H1 (cell line): ENCODE results near the gene TPD52L3. TPM values are rescaled to one million over a fixed set of nuclear protein-coding genes. Genes with fewer than 3 reads are reported as not detected.

ENCODE experiments used
- CTCF ChIA-PET: fragments of 300-600 bp; sonication (Branson Sonifier 250); formaldehyde crosslinking; loops from one replicate; lab custom pipeline; 2021; ENCODE audit not compliant: partially characterized antibody; lab: Charles Lee
- POLR2A ChIA-PET: fragments of 300-600 bp; sonication (Branson Sonifier 250); formaldehyde crosslinking; loops from one replicate; lab custom pipeline; 2021; ENCODE audit warnings: inconsistent platforms; ENCODE audit not compliant: partially characterized antibody; lab: Charles Lee
- DNase-seq, 2 experiments: peaks; one replicate each; pipeline versions ENCODE4 v3.0.0 to v3.0.0-alpha.2; 2010 to 2022; ENCODE audit warnings: low spot score in 2 of 2, low read depth in 1 of 2, mixed read lengths in 1 of 2
- FAIRE-seq: peaks from 2 replicates; lab custom pipeline; 2011; peaks lifted over from hg19 to GRCh38; lab: Jason Lieb, UNC
- H2AFZ ChIP-seq: 2 replicates; pipeline ENCODE4 v1.8.1; 2012; ENCODE audit warnings: low read length, inconsistent platforms
- H2AK5ac ChIP-seq: 2 replicates; pipeline ENCODE4 v1.6.1; 2013; ENCODE audit warnings: low read depth, low read length
- H2BK120ac ChIP-seq: replicated peaks from 2 replicates; pipeline ENCODE3; 2013; ENCODE audit warnings: low read depth, low read length, inconsistent platforms
- H2BK12ac ChIP-seq: 2 replicates; pipeline ENCODE4 v1.6.1; 2013; ENCODE audit warnings: low read depth, low read length
- H2BK15ac ChIP-seq: 2 replicates; pipeline ENCODE4 v1.6.1; 2013; ENCODE audit warnings: low read length
- H2BK20ac ChIP-seq: 2 replicates; pipeline ENCODE4 v1.6.1; 2013; ENCODE audit warnings: low read length
- H2BK5ac ChIP-seq: 2 replicates; pipeline ENCODE4 v1.6.1; 2013; ENCODE audit warnings: low read depth, low read length
- H3K14ac ChIP-seq: 2 replicates; pipeline ENCODE4 v1.6.1; 2013; ENCODE audit warnings: inconsistent platforms; ENCODE audit not compliant: insufficient read length
- H3K18ac ChIP-seq: 2 replicates; pipeline ENCODE4 v1.6.1; 2013; ENCODE audit warnings: low read length; ENCODE audit errors: extremely low read depth
- H3K23ac ChIP-seq: 2 replicates; pipeline ENCODE4 v1.6.1; 2013; ENCODE audit warnings: inconsistent platforms; ENCODE audit not compliant: insufficient read length
- H3K23me2 ChIP-seq: 2 replicates; pipeline ENCODE4 v1.6.1; 2013; ENCODE audit warnings: low read depth, low read length
- H3K27ac ChIP-seq: 2 replicates; pipeline ENCODE4 v1.6.1; 2011; ENCODE audit warnings: low read depth, low read length, inconsistent platforms
- H3K27me3 ChIP-seq, 4 experiments: replicated peaks in 1 of 4; 1 replicate in 1 of 4; 2 replicates in 3 of 4; pipeline versions ENCODE4 v1.6.1 to v1.8.1; 2011 to 2013; ENCODE audit warnings: low read length in 3 of 4, mild to moderate bottlenecking in 3 of 4, inconsistent platforms in 2 of 4, mixed read lengths in 2 of 4, moderate library complexity in 1 of 4; ENCODE audit not compliant: control insufficient read depth in 3 of 4, insufficient read depth in 3 of 4; ENCODE audit errors: extremely low read depth in 1 of 4
- H3K36me3 ChIP-seq, 4 experiments: 2 replicates each; pipeline versions ENCODE4 v1.6.1 to v1.8.1; 2011 to 2013; ENCODE audit warnings: mild to moderate bottlenecking in 4 of 4, low read length in 3 of 4, moderate library complexity in 2 of 4, control low read depth in 1 of 4, inconsistent platforms in 1 of 4; ENCODE audit not compliant: insufficient read depth in 4 of 4, control insufficient read depth in 2 of 4
- H3K4ac ChIP-seq: replicated peaks from 2 replicates; pipeline ENCODE3; 2013; ENCODE audit warnings: low read length, low read depth, mixed read lengths, inconsistent platforms; ENCODE audit not compliant: insufficient read length
- H3K4me1 ChIP-seq, 4 experiments: replicated peaks in 1 of 4; 1 replicate in 1 of 4; 2 replicates in 3 of 4; pipeline versions ENCODE4 v1.6.1 to v1.8.1; 2011 to 2013; ENCODE audit warnings: low read length in 3 of 4, inconsistent platforms in 2 of 4, mixed read lengths in 1 of 4; ENCODE audit not compliant: insufficient read depth in 4 of 4, control insufficient read depth in 3 of 4
- H3K4me2 ChIP-seq, 2 experiments: 2 replicates each; pipeline versions ENCODE4 v1.6.1 to v1.8.1; 2011 to 2013; ENCODE audit warnings: low read depth in 2 of 2, low read length in 2 of 2, control low read depth in 1 of 2, inconsistent platforms in 1 of 2, mild to moderate bottlenecking in 1 of 2; ENCODE audit not compliant: insufficient read depth in 1 of 2
- H3K4me3 ChIP-seq, 4 experiments: fragments of 200-600, 300-600 bp in 1 of 4; sonication (generic), shearing (Covaris generic), sonication (Bioruptor Twin) in 1 of 4; 2 replicates each; pipeline versions ENCODE4 v1.5.1 to v1.8.1; 2011 to 2016; ENCODE audit warnings: low read length in 4 of 4, low read depth in 3 of 4, control low read depth in 2 of 4, inconsistent platforms in 2 of 4, mild to moderate bottlenecking in 2 of 4, mixed read lengths in 1 of 4, moderate library complexity in 1 of 4; ENCODE audit not compliant: insufficient read depth in 2 of 4; ENCODE audit errors: extremely low read depth in 1 of 4
- H3K56ac ChIP-seq: replicated peaks from 2 replicates; pipeline ENCODE3; 2013; ENCODE audit warnings: low read depth, mild to moderate bottlenecking, mixed read lengths, low read length, inconsistent platforms; ENCODE audit not compliant: insufficient read length
- H3K79me1 ChIP-seq: 2 replicates; pipeline ENCODE4 v1.6.1; 2013; ENCODE audit warnings: low read depth, low read length, control low read depth
- H3K79me2 ChIP-seq, 2 experiments: 2 replicates each; pipeline versions ENCODE4 v1.6.1 to v1.8.1; 2012 to 2013; ENCODE audit warnings: low read length in 2 of 2, mild to moderate bottlenecking in 2 of 2, inconsistent platforms in 1 of 2; ENCODE audit not compliant: insufficient read depth in 2 of 2, control insufficient read depth in 1 of 2
- H3K9ac ChIP-seq, 4 experiments: replicated peaks in 1 of 4; 1 replicate in 1 of 4; 2 replicates in 3 of 4; pipeline versions ENCODE4 v1.6.1 to v1.8.1; 2011 to 2013; ENCODE audit warnings: low read depth in 3 of 4, low read length in 3 of 4, control low read depth in 2 of 4, mild to moderate bottlenecking in 2 of 4, moderate library complexity in 2 of 4, inconsistent platforms in 1 of 4; ENCODE audit errors: extremely low read depth in 1 of 4
- H3K9me3 ChIP-seq, 2 experiments: 2 replicates each; pipeline versions ENCODE4 v1.6.1 to v1.8.1; 2012 to 2013; ENCODE audit warnings: mild to moderate bottlenecking in 2 of 2, moderate library complexity in 2 of 2, control low read depth in 1 of 2, inconsistent platforms in 1 of 2, low read depth in 1 of 2, low read length in 1 of 2, mixed read lengths in 1 of 2; ENCODE audit not compliant: insufficient read depth in 2 of 2
- H4K20me1 ChIP-seq, 2 experiments: replicated peaks in 1 of 2; 2 replicates each; pipeline versions ENCODE3 to v1.8.1; 2011 to 2013; ENCODE audit warnings: inconsistent platforms in 2 of 2, low read length in 2 of 2, mild to moderate bottlenecking in 1 of 2; ENCODE audit not compliant: insufficient read depth in 2 of 2, control insufficient read depth in 1 of 2
- H4K5ac ChIP-seq: 2 replicates; pipeline ENCODE4 v1.6.1; 2013; ENCODE audit warnings: low read length, low read depth, mixed read lengths, inconsistent platforms; ENCODE audit not compliant: insufficient read length
- H4K8ac ChIP-seq: 2 replicates; pipeline ENCODE4 v1.8.0; 2013; ENCODE audit warnings: mild to moderate bottlenecking, moderate library complexity, low read length, inconsistent platforms; ENCODE audit not compliant: insufficient read depth; ENCODE audit errors: extremely low read depth
- H4K91ac ChIP-seq: replicated peaks from 2 replicates; pipeline ENCODE3; 2013; ENCODE audit warnings: low read length, mixed read lengths, inconsistent platforms; ENCODE audit not compliant: insufficient read length
- ASH2L ChIP-seq: fragments of 200-600, 300-600 bp; sonication (generic); IDR thresholded peaks from one replicate; pipeline ENCODE4 v1.7.1; 2017; ENCODE audit warnings: low read length
- BCL11A ChIP-seq, 2 experiments: IDR thresholded peaks; one replicate each; pipeline ENCODE4 v1.6.1; 2011; ENCODE audit warnings: low read depth in 2 of 2, low read length in 2 of 2, mild to moderate bottlenecking in 2 of 2
- CEBPB ChIP-seq: IDR thresholded peaks from 2 replicates; pipeline ENCODE4 v1.6.1; 2012; ENCODE audit warnings: low read depth, low read length
- CTBP2 ChIP-seq: IDR thresholded peaks from 2 replicates; pipeline ENCODE4 v1.7.0; 2011; ENCODE audit warnings: borderline replicate concordance, mild to moderate bottlenecking, moderate library complexity, mixed read lengths, low read length; ENCODE audit not compliant: insufficient read depth, insufficient read length
- CTCF ChIP-seq, 3 experiments: IDR thresholded peaks; 1 replicate in 2 of 3; 2 replicates in 1 of 3; pipeline versions ENCODE4 v1.5.1 to v1.6.1; 2011; ENCODE audit warnings: low read length in 3 of 3, mild to moderate bottlenecking in 3 of 3, inconsistent platforms in 2 of 3, low read depth in 1 of 3, moderate library complexity in 1 of 3; ENCODE audit not compliant: insufficient read depth in 1 of 3; ENCODE audit errors: control extremely low read depth in 1 of 3
- HDAC2 ChIP-seq, 2 experiments: fragments of 300-600 bp in 1 of 2; sonication (generic) in 1 of 2; IDR thresholded peaks; 2 replicates each; pipeline ENCODE4 v1.6.1; 2011 to 2012; ENCODE audit warnings: low read depth in 2 of 2, low read length in 2 of 2, mild to moderate bottlenecking in 2 of 2, moderate library complexity in 2 of 2, borderline replicate concordance in 1 of 2, inconsistent platforms in 1 of 2
- JUND ChIP-seq: IDR thresholded peaks from 2 replicates; pipeline ENCODE4 v1.6.1; 2011; ENCODE audit warnings: mild to moderate bottlenecking, improper control_type of control experiment, low read length
- NRF1 ChIP-seq: IDR thresholded peaks from 2 replicates; pipeline ENCODE4 v1.6.1; 2011; ENCODE audit warnings: mild to moderate bottlenecking, low read depth, low read length, improper control_type of control experiment
- POLR2A ChIP-seq, 2 experiments: IDR thresholded peaks; 1 replicate in 1 of 2; 2 replicates in 1 of 2; pipeline ENCODE4 v1.6.1; 2011; ENCODE audit warnings: low read depth in 2 of 2, low read length in 2 of 2, mild to moderate bottlenecking in 2 of 2; ENCODE audit errors: control extremely low read depth in 1 of 2
- RNF2 ChIP-seq: fragments of 200-900, 300-1000 bp; sonication (generic); IDR thresholded peaks from 2 replicates; pipeline ENCODE4 v1.7.1; 2016; ENCODE audit warnings: borderline replicate concordance, low read depth, mild to moderate bottlenecking, antibody characterized with exemption, low read length; ENCODE audit not compliant: poor library complexity, severe bottlenecking; ENCODE audit errors: missing control alignments
- SIX5 ChIP-seq: IDR thresholded peaks from 2 replicates; pipeline ENCODE4 v1.6.1; 2011; ENCODE audit warnings: mild to moderate bottlenecking, low read depth, low read length
- SRF ChIP-seq: IDR thresholded peaks from 2 replicates; pipeline ENCODE4 v1.6.1; 2011; ENCODE audit warnings: mild to moderate bottlenecking, low read depth, low read length, moderate library complexity
- TAF1 ChIP-seq: IDR thresholded peaks from 2 replicates; pipeline ENCODE4 v1.6.1; 2011; ENCODE audit warnings: mild to moderate bottlenecking, low read depth, low read length
- polyA plus RNA-seq, 7 experiments: library from polyadenylated mRNA; depleted of rRNA in 3 of 7; stranded (reverse) in 5 of 7; unstranded in 2 of 7; fragments of >200 nt in 5 of 7; fragments of 200-250 nt in 2 of 7; gene quantifications; 1 replicate in 5 of 7; 2 replicates in 1 of 7; 4 replicates in 1 of 7; pipeline versions ENCODE4 v1.2.1 to v1.2.3, GENCODE V29; 2011 to 2013; ENCODE audit warnings: missing spikeins in 2 of 7, mixed read lengths in 2 of 7
- total RNA-seq: library from RNA; stranded (reverse); fragmentation: NEBNext Ultra II Directional; extraction: Animal tissue kit (Norgen Biotek cat#: 25700); gene quantifications from 2 replicates; pipeline ENCODE4 v1.2.1, GENCODE V29; 2021

Gene TPD52L3
- total and polyA plus RNA-seq, 2 of the 8 experiments (the other 6 are each of a cell fraction or from before 2014, with no cell fraction given) = not detected

- POLR2A ChIA-PET = interaction anchor here (0.9 kb wide), 1 partner anchor 224 kb away, joined by 3 read pairs; no protein-coding TSS in a partner anchor
Observed at GRCh38 chr9:6351737-6352136, 23.6 kb downstream of the TPD52L3 start.

More at GRCh38 chr9:6351737-6352136, 23.6 kb downstream of the TPD52L3 start:
- no peaks in the 10 kb centered on the region for H3K36me3 ChIP-seq
- H2BK5ac ChIP-seq = no peak overlapping the region
- H3K14ac ChIP-seq = no peak overlapping the region
- H3K56ac ChIP-seq = no peak overlapping the region
- no peak overlapping the region for H4K5ac ChIP-seq
- H3K9ac ChIP-seq = no peak overlapping the region
- H2BK12ac ChIP-seq = no peak overlapping the region
- H3K4me1 ChIP-seq = no peaks in the 10 kb centered on the region
- no peak overlapping the region for H2BK120ac ChIP-seq
- H3K79me2 ChIP-seq = no peaks in the 10 kb centered on the region
- no peaks in the 10 kb centered on the region for H4K20me1 ChIP-seq
- H3K18ac ChIP-seq = no peak overlapping the region
- H3K23ac ChIP-seq = no peak overlapping the region
- H3K27me3 ChIP-seq = no peaks in the 10 kb centered on the region
- no peaks in the 10 kb centered on the region for H3K9me3 ChIP-seq
- no peak overlapping the region for H2AK5ac ChIP-seq
- H3K4me3 ChIP-seq = no peak overlapping the region
- H3K4ac ChIP-seq = no peak overlapping the region
- H4K91ac ChIP-seq = no peak overlapping the region
- H3K23me2 ChIP-seq = 0 out of 2 replicates have a peak, but pooled peaks cover 2% of the 10 kb centered on the region
- H2BK20ac ChIP-seq = no peak overlapping the region
- H4K8ac ChIP-seq = no peak overlapping the region
- CTCF ChIA-PET = interaction anchor here (0.6 to 1.3 kb wide), 4 partner anchors 46 to 388 kb away, joined by 3 read pairs; no protein-coding TSS in a partner anchor
- H3K27ac ChIP-seq = no peak overlapping the region
- FAIRE-seq (no peak), DNase-seq (no peak)
- peak overlapping the region; percentile 81 for H2AFZ ChIP-seq
- TF ChIP-seq BCL11A (IDR thresholded peaks at IDR 0.05; ENCODE audit: low read depth in 2 of 2, low read length in 2 of 2) (no peak), HDAC2 (IDR thresholded peaks at IDR 0.05; ENCODE audit: borderline replicate concordance in 1 of 2, low read depth in 2 of 2, low read length in 2 of 2) (no peak), CEBPB (no peak), SRF (no peak), TAF1 (no peak), RNF2 (no peak), JUND (no peak), CTBP2 (no peak), CTCF (IDR thresholded peaks at IDR 0.05; ENCODE audit: control extremely low read depth in 1 of 3, insufficient read depth in 1 of 3, low read depth in 1 of 3, low read length in 3 of 3) (no peak), POLR2A (IDR thresholded peaks at IDR 0.05; ENCODE audit: control extremely low read depth in 1 of 2, low read depth in 2 of 2, low read length in 2 of 2) (no peak), ASH2L (no peak), NRF1 (no peak), SIX5 (no peak)
- H3K79me1 ChIP-seq = no peaks in the 10 kb centered on the region
- H3K4me2 ChIP-seq = no peak overlapping the region
- no peak overlapping the region for H2BK15ac ChIP-seq
